Central memory CD4-positive, alpha-beta T cell (primary cell): Measurements from ENCODE around the gene RPL10A.

Experiments
- DNase-seq: peaks from one replicate; pipeline ENCODE4 v3.0.0; 2022

Gene RPL10A

DNA sequence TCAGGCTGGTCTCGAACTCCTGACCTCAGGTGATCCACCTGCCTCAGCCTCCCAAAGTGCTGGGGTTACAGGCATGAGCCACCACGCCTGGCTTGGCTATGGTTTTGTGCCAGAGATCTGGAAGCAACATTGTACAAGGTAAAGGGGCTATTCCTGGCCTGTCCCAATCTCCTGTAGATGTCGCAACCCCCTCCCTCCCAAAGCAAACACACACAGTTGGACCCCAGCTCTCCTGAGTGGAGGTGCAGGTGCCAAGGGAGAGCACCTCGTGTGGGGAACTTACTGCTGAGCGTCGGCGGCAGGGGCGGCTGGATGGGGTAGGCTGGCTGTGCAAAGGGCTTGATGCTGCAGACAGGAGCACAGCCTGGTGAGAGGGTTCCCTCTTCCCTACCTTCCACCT lies 8.8 kb downstream of the RPL10A start:
- no peak for DNase-seq

DNA sequence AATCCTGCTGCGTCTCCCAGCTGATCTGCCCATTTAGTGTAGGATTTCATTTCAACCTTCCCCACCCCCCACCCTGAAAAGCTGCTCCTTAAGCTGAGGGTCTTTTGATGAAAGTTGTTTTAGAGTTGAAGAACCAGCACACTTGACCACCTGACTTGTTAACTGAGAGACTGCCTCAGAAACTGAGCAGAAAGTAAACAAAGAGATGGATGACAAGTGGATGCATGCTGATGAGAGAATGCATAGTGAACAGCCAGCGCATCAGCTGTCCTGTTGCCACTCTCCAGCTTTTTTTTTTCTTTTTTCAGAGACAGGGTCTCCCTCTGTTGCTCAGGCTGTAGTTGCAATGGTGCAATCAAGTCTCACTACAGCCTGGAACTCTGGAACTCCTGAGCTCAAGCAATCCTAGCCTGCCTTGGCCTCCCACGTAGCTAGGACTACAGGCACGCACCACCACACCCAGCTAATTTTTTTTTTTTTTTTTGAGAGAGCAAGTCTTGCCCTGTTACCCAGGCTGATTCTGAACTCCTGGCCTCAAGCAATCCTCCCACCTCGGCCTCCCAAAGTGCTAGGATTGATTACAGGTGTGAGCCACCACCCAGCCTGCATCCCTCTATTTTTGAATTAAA lies 9.5 kb downstream of the RPL10A start:
- DNase-seq, result no peak

DNA sequence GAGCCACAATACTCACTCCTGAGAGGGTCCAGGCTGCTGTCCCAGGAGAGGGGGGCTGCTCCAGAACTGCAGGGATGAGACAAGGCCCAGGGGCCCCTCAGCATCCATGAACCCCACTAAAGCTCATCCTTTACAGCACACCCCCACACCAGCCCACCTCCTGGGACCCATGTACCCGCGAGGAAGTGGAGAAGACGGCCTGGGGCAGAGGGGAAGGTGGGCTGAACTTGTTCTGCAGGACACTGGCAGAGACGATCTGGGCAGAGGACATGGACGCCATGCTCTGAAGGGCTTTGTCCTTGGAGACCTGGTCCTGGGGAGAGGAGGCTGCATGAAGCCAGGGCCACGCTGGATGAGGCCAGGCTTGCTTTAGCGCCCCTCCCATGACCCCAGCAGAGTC lies 10.1 kb downstream of the RPL10A start:
- no peak for DNase-seq

DNA sequence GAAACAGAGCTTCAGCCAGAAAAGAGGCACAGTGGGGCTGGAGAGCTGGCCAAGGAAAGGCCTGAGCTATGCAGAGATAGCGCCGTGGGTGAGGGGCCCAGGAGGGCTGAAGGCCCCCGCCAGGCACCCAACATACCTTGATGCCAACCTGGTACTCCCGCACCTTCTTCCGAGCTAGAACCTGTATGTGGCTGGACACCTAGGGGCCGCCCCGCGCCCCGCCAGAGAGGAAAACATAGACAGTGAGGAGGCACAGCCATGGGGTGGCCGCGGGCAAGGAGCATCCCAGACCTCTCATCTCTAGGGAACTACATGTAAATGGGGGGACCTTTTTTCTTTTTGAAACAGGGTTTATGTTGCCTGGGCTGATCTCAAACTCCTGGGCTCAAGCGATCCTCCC lies 12.0 kb downstream of the RPL10A start:
- DNase-seq, result no peak

DNA sequence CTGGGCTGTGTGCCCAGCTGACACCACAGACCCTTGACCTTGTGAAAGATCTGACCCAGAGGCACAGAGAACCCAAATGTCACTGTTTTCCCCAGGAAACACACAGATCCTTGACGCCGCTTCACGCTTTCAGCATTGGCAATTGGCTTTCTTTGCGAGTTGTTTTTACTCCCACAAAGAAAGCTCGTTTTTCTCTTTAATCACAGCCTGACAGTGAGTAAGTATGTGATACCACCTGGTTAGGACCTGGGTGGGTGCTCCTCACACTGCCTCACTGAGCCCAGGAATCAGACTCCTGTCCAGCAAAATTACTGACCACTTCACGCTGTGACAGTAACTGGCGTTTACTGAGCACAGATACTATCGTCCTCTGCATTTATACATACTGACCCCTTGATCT lies 13.0 kb downstream of the RPL10A start:
- no peak for DNase-seq

DNA sequence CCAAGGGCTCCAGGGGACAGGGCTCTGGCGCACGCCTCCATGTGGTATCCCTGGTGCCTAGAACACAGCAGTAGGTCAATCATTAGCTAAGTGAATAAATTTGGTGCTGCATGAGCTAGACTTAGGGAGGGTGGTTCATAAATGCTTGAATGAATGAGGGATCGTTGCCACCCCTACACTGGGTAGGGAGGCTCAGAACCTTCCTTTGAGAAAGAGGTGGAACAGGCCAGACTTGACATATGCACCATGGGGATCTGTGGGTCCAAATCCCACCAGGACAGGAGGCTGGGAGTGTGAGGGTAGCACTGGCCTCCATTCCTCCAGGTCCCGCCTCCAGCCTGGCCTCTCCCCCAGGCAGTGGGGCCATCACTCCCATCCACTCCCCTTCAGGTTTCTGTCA lies 14.9 kb downstream of the RPL10A start:
- no peak for DNase-seq

DNA sequence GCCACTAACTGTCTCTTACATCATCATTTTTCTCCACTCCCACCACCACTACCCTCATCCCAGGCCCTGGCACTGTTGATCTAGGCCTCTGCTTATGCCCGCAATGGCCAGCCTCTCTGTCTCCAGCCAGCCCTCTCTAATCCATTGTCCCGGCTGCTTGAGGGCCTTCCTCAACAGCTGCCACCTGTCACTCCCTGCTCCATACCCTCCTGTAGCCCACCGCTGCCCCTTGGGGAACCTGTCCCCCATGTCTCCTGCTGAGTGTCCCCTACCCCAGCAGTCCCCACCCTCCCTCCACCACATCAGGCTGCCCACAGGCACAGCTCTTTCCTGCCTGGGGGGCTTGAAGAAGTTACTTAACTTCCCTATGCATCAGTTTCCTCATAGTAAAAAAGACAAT lies 15.3 kb downstream of the RPL10A start:
- no peak for DNase-seq

DNA sequence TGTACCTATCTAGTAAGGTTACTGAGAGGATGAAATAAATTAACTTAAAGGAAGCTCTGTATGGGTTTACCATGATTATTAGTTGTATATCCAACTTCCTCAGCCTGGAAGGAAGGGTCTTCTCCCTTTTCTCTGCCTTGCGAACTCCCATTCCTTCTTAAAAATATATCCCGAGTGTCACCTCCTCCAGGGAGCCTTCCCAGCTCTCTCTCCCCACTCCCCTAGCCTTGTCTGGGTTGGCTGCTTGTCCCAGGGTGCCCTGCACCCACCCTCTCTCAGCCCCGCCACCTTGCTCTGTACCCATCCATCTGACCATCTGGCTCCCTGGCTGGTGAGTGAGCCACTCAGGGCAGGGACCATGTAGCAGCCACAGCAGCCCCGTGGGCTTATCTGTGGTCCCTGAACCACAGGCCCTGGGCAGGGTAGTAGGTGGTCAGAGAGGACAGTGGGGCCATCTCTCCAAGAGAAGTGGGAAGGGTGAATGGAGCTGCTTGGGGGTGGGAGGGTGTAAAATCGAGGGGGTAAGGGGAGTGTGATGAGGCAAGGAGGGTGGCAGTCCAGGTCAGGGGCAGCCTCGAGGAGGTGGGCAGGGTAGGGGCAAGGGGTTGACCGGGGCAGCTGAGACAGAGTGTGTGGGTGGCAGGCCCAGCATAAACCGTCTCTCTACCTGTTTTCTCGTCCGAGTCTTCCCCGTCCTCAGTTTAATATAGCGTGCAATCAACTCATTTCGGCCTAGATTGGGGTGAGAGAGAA lies 15.9 kb downstream of the RPL10A start:
- DNase-seq, result no peak

DNA sequence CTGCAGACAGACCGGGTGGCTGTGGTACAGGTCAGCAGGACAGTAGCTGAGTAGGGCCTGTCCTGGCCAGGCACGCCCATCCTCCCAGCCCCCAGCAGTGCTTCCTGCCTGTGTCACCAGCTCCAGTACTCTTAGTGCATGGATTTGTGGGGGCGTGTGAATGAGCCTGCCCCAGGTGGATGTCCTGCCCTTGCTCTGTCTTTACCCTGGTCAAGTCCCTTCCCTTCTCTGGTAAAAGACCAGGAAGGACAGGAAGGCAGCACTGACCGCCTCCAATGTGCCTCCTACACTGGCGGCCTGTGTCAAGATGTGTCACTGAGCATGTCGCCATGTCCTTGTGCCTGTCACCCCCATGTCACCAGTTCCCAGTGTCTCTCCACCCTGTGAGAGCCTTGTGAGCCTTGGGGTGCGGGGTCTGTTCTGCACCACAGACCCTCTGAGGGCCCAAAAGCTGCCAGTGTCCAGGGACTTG lies 16.8 kb downstream of the RPL10A start:
- no peak for DNase-seq

DNA sequence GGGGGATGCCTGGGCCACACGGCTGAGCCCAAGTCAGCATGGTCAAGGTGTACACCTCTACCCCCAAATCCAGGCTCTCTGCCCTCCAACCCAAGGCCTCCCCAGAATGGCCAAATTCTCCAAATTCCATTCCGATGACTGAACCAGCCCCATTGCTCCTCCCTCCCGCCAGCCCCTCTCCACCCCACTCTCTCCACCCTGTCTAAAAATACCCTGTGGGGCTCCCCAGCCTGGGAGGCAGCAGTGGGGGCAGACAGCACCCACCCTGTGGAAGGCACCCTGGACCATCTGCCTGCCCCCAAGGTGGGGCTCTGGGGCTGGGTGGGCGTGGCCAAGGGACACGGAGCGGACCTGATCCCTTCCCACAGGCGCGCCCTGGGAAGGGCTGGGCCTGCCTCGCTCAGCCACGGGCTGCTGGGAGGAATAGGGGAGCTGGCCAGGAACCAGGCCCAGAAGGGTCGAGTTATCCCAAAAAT lies 17.2 kb downstream of the RPL10A start:
- no peak for DNase-seq

DNA sequence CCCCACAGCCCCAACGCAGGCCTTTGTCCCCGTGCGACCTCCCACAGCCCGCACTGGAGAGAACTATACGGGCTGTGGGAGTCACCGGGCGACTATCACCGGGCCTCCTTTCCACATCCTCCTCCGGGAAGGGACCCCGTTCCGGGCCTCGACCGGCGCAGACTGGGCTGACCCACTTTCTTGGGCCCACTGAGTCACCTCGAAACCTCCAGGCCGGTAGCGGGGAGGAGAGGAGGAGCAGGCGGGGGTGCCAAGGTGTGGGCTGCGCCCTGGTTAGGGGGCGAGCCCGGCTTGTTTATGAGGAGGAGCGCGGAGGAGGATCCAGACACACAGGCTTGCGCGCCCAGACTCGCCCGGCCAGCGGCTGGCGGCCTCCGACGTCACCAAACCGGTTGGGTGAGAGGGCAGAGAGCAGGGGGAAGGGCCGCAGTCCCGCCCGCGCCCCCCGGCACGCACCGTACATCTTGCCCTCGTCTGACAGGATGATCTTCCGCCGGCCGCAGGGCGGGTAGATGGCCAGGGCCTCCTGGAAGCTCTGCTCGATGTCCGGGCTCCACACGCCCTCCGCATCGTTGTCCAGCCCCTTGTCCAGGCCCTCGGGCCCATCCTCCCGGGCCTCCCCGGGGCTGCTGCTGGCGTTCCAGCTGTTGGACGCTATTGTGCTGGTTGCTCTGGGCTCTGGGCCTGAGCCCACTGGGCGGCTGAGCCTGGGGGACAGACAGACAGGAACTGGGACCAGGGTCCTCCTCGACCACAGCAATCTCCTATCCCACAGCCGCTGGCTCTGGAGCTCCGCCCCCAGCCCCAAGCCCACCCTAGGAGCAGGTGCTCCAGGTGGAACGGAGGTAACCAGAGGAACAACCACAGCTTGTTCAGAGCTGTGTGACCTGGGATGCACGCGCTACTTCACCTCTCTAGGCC lies 18.1 kb downstream of the RPL10A start:
- no peak for DNase-seq

DNA sequence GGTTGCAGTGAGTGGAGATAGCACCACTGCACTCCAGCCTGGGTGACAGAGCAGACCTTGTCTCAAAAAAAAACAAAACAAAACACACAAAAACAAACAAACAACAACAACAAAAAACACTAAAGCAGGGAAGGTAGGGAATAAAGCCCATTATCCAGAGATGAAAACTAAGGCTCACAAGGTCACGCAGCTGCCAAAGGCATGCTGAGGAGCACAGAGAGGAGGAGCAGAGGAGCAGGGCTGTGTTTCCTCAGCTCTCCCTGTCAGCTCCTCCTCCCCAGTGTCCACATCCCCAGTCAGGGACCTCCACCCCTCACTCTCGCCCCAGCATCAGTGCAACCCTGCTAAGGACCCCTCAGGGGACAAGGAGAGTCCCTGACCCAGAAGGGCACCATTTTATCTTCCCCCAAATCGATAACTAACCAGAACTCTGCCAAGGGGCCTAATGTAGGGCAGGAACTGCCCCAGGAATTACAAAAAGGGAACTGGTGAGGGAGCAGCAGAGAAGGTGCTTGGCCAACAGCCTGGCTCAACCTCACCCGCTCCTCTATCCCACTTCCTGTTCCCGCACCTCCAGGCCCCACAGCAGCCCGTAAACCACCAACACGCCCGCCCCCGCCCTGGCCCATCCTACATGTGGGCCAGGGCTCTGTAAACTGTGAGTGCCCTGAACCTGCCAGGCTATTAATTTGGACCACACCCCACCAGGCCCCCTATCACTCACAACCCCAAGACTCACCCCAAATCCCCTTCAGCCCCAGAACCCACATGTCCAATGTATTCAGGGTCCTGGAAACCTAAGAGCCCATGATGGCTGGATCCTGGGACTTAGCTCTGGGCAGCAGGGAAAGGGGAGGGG lies 19.7 kb downstream of the RPL10A start:
- no peak for DNase-seq

DNA sequence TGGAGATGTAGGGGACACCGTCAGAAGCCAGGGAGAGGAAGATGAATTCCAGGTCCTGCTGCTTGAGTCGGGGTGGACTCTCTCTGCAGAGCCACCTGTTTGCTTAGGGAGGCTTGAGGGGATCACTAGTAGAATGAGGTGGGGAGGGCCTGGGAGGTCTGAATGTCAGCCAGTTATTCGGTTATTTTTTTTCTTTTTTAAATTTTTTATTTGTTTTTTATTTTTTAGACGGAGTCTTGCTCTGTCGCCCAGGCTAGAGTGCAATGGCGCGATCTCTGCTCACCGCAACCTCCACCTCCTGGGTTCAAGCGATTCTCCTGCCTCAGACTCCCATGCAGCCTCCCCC lies 20.3 kb downstream of the RPL10A start:
- no peak for DNase-seq

DNA sequence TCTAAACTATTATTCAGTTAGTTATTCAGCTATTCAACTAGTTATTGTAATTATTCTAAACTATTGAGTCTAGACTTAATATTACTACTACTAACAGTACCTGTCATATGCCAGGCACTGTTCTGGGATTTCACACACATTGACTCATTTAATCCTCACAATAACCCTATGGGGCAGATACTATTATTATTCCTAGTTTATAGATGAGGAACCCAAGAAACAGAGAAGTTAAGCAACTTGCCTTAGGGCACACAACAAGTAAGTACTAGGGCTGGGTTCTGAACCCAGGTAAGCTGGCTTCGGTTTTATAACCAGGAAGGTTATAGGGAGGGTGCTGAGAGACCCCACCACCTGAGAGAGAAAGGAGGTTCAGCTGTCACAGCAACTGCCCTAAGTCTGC lies 20.9 kb downstream of the RPL10A start:
- no peak for DNase-seq

DNA sequence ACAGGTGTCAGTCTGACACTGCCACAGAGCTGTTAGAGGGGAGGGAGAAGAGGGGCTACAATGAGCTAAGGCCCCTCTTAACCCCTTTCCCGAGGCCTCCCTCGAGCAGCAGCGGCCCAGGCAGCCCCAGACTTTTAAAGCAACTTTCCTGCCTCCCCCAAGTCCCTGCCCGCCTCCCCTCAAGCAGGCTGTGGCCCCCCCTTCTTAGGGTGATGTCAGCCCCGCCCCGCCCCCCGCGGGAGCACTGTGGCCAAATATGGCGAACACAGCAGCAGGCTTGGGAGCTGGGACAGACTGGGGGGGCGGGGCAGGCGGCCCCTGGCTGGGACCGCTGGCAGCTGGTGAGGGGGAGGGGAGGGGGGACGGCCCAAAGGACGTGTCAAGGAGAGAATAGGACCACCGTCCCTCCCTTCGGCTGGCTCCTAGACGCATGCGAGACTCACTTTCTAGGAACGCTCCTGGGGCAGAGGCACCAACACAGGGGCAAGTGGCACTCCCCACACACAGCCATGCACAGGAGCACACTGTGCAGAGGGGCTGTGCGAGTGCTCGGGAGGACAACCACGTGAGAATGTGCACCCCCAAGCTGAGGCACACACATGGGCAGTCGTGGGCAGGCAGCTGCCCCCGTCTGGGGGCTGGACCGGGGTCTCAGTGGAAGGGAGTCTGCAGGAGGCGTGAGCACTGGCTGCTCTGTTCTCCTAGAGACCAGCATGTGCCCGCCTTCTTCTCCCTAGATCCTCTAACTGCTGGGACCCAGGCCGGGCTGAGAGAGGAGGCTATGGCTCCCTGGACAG lies 22.0 kb downstream of the RPL10A start:
- no peak for DNase-seq

DNA sequence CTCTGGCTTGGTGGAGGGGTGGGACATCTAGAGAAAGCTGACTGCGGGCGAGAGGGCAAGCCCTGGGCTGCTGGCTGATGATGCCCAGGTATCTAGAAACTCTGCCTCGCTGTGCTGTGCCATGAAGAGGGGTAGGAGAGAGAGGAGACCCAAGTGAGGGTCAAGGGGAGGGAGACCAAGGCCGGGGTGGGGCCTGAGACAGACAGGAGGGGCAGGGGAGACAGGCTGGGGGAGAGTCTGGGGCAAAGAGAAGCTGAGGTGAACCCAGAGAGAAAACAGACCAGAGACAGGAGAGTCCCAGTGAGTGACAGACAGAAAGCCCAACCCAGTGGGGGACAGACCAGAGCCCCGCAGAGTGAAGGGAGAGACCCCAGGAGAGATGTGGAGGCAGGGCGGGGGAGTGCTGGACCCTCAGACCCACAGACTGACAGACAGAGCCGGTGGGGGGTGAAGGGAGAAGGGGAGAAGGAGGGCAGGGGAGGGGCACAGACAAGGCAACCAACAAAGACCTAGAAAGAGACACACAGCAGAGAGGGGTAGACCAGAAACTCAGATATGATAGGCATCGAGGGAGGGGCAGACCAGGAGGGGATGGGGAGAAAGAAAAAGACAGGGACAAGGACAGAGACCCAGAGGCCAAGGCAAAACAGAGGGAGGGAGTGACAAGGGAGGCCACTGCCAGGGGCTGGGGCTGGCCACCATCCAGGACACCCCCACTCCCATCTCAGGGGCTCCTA lies 22.8 kb downstream of the RPL10A start:
- no peak for DNase-seq

DNA sequence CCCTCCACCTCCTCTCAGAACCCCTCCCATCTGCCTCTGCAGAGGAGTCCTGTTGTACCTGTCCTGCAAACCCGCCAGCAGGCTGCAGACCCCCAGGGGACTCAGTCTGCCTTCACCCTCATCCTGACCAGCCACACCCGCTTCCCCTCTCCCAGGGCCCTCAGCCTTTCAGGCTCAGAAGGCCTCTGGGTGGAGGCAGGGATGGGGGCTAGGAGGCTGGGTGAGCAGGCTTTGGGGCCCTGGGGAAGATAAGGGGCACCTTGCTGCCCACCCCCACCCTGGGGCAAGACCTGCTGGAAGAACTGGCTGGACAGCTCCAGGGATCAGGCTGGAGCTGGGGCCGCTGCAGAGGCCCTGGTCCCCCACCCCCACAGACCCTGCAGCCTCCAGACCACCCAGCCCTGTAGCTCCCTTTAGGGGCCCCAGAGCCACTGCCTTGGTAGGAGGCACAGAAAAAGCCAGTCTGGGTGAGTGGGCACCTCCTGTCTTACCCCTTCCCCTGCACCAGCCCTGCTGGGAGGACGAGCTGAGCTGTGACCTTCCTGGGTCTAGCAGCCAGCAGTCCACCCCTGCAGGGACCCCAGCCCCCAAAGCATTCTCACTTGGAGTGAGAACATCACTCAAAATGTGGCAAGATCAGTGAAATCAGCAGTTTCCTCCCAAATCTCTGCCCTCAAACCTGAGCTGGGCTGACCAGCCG lies 23.5 kb downstream of the RPL10A start:
- DNase-seq, result no peak

DNA sequence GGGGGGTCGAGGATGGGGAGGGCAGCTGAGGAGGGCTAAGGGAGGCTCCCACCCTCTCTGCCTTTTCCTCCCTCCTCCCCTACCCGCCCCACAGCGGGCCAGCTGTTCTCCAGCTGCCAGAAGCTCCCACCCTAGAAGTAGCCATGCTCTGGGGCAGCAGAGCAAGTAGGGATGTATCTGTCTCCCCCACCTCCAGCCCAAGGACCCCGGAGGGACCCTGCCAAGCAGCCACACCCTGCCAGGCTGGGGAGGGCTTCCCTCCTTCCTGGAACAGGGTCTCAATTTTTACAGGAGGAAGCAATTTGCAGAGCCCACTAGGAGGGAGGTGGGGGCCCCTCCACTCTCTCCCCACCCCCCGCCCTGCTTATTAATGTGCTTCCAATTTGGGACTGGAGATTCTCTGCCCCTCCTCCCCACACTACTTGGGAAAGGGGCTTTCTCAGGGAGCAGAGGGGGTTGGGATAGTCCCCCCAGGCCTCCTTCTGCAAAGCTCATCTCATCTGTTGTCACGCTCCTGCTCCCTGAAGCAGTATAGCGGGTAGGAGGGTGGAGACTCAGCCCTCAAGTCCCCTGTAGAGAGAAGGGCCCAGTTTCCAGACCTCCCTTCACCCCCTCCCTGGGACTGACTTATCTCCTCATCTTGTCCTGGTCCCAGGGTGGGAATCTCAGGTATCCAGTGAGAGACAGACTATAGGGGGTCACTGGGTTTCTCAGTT lies 24.2 kb downstream of the RPL10A start:
- no peak for DNase-seq

DNA sequence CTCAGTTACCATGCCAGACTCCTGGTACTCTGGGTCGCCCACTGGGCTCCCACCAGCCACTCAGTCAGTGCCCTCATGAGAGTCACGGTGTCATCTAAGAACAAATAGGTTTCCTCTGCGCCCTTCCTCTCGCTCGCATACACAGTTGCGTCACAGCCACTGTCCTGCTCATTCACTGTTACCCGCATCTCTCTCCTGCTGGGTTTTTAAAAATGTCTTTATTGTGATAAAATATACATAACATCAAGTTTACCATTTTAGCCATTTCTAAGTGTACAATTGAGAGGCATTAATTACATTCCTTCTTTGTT lies 24.7 kb downstream of the RPL10A start:
- no peak for DNase-seq
